ENCODE results near the gene CSF2.
"Not testable (repeated sequence)": the region's sequence is repeated elsewhere in the genome, so short reads cannot be mapped to it uniquely, and the experiment has no call there.

The CSF2 gene

DNA sequence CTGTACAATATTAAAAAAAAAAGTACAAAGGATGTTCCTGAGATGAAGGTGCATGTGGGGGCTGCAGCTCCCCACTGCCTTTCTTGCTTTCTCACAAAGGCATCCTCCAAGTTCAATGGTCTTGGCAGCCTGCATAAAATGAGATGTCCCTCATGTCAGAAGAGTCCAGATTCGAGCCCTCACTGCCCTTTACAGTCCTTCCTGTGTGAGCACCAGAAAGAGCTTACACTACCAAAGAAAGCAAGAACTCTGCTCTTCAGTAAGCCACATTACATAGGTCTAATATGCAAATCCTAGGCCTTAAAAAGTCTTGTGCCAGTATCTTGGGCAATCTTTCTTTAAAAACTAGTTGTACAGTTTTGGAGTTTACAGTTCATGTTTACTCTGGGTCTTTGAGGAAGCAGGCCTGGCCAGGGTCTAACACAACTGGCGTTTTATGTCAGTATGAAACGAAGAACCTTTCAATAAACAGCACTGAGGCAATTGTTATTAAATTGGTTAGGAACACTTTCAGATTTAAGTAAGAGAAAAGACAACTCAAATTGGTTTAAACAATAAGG, 36.0 kb downstream of the CSF2 start:
- no peak for TF ChIP-seq PAX5 (IDR thresholded peaks at IDR 0.05; ENCODE audit: insufficient read depth, low read length, severe bottlenecking)
- no peak for TF ChIP-seq POLR2AphosphoS5 (IDR thresholded peaks at IDR 0.05; ENCODE audit: low read depth, low read length)
- TF ChIP-seq POLR2A (IDR thresholded peaks at IDR 0.05; ENCODE audit: low read depth, low read length), result no peak
- TF ChIP-seq POU2F2 (IDR thresholded peaks at IDR 0.05; ENCODE audit: low read depth, low read length), result no peak
- TF ChIP-seq SPI1 (IDR thresholded peaks at IDR 0.05; ENCODE audit: low read depth, low read length), result no peak
- no peak for TF ChIP-seq TAF1 (IDR thresholded peaks at IDR 0.05; ENCODE audit: low read depth, low read length)
- no peak for FAIRE-seq
- DNase-seq (ENCODE audit: insufficient read length, low spot score), result no peak

- FAIRE-seq (no peak), DNase-seq (ENCODE audit: insufficient read length, low spot score) (no peak)
- TF ChIP-seq TAF1 (IDR thresholded peaks at IDR 0.05; ENCODE audit: low read depth, low read length) (no peak), POU2F2 (IDR thresholded peaks at IDR 0.05; ENCODE audit: low read depth, low read length) (no peak), POLR2A (IDR thresholded peaks at IDR 0.05; ENCODE audit: low read depth, low read length) (no peak), SPI1 (IDR thresholded peaks at IDR 0.05; ENCODE audit: low read depth, low read length) (no peak), PAX5 (IDR thresholded peaks at IDR 0.05; ENCODE audit: insufficient read depth, low read length, severe bottlenecking) (no peak), POLR2AphosphoS5 (IDR thresholded peaks at IDR 0.05; ENCODE audit: low read depth, low read length) (no peak)
Observed at GRCh38 chr5:132110195-132110594, 36.6 kb downstream of the CSF2 start.

GRCh38 chr5:132110930-132111329, 37.3 kb downstream of the CSF2 start:
- no peak for TF ChIP-seq TAF1 (IDR thresholded peaks at IDR 0.05; ENCODE audit: low read depth, low read length)
- TF ChIP-seq POLR2A (IDR thresholded peaks at IDR 0.05; ENCODE audit: low read depth, low read length), result no peak
- TF ChIP-seq POLR2AphosphoS5 (IDR thresholded peaks at IDR 0.05; ENCODE audit: low read depth, low read length), result no peak
- no peak for TF ChIP-seq POU2F2 (IDR thresholded peaks at IDR 0.05; ENCODE audit: low read depth, low read length)
- TF ChIP-seq SPI1 (IDR thresholded peaks at IDR 0.05; ENCODE audit: low read depth, low read length), result no peak
- FAIRE-seq (no peak), DNase-seq (ENCODE audit: insufficient read length, low spot score) (no peak)

- DNase-seq (ENCODE audit: insufficient read length, low spot score) (no peak), FAIRE-seq (no peak)
- TF ChIP-seq PAX5 (IDR thresholded peaks at IDR 0.05; ENCODE audit: insufficient read depth, low read length, severe bottlenecking) (no peak), POLR2A (IDR thresholded peaks at IDR 0.05; ENCODE audit: low read depth, low read length) (no peak), POU2F2 (IDR thresholded peaks at IDR 0.05; ENCODE audit: low read depth, low read length) (no peak), TAF1 (IDR thresholded peaks at IDR 0.05; ENCODE audit: low read depth, low read length) (no peak), POLR2AphosphoS5 (IDR thresholded peaks at IDR 0.05; ENCODE audit: low read depth, low read length) (no peak), SPI1 (IDR thresholded peaks at IDR 0.05; ENCODE audit: low read depth, low read length) (no peak)
Observed at GRCh38 chr5:132112111-132112510, 38.5 kb downstream of the CSF2 start.

DNA sequence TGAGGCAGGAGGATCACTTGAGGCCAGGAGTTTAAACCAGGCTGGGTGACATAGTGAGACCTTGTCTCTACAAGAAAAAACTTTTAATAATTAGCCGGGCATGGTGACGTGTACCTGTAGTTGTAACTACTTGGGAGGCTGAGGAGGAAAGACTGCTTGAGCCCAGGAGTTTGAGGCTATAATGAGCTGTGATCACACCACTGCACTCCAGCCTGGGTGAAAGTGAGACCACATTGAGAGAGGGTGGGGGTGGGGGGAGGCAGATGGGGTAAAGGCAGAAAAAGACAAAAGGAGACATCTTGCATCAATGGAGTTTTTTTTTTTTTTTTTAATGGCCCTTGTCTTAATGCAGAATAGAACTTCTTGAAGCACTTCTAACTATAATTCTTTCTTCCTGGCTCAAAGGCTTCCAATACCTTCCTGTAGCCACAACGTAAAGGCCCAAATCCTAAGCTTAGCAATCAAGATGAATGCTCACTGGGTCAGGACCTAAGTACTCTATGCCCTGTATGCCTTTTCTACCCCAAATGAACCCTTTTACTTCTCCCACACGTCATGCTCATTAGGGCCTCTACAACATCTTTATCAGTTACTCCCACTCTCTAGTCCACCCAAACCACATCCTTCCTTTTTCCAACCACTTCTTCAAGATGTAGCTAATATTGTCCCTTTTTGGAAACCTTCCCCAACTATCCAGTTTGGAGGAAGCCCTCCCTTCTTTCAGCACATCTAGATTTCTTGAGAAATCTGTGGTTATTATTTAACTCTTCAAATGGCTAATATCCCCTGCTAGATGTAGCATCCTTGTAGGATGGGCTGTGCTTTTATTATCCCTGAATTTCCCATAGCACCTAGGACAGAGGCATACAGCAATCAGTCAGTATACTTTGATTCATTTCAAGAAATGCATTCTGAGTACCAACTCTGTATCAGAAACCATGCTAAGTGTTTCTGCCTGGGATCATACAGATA, 40.8 kb downstream of the CSF2 start:
- DNase-seq (ENCODE audit: insufficient read length, low spot score) (no peak), FAIRE-seq (no peak)
- TF ChIP-seq POLR2AphosphoS5 (IDR thresholded peaks at IDR 0.05; ENCODE audit: low read depth, low read length), result no peak

- no peak for FAIRE-seq
- no peak for DNase-seq (ENCODE audit: insufficient read length, low spot score)
- TF ChIP-seq POLR2AphosphoS5 (IDR thresholded peaks at IDR 0.05; ENCODE audit: low read depth, low read length), result no peak
- TF ChIP-seq TAF1 (IDR thresholded peaks at IDR 0.05; ENCODE audit: low read depth, low read length), result no peak
- TF ChIP-seq POU2F2 (IDR thresholded peaks at IDR 0.05; ENCODE audit: low read depth, low read length), result no peak
- no peak for TF ChIP-seq POLR2A (IDR thresholded peaks at IDR 0.05; ENCODE audit: low read depth, low read length)
- no peak for TF ChIP-seq PAX5 (IDR thresholded peaks at IDR 0.05; ENCODE audit: insufficient read depth, low read length, severe bottlenecking)
- TF ChIP-seq SPI1 (IDR thresholded peaks at IDR 0.05; ENCODE audit: low read depth, low read length), result no peak
Observed at GRCh38 chr5:132115375-132115774, 41.8 kb downstream of the CSF2 start.

DNA sequence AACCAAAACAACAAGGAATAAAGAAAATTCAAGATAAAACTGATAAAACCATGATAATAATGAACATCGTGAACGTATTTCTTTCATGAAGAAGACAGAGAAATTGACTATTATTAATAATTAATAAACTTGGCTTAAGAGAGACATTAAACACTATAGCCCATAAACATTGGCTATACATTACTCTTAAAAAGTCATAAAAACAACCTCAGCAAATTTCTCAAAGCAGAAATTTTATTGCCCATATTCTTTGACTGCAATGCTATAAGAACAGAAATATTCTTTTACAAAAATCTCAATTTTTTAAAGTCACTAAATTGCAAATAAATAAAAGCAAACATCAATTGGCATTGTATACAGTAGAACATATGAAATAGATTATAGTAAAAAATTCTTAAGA, 42.5 kb downstream of the CSF2 start:
- TF ChIP-seq POLR2A (IDR thresholded peaks at IDR 0.05; ENCODE audit: low read depth, low read length) (no peak), SPI1 (IDR thresholded peaks at IDR 0.05; ENCODE audit: low read depth, low read length) (no peak), TAF1 (IDR thresholded peaks at IDR 0.05; ENCODE audit: low read depth, low read length) (no peak)
- DNase-seq (ENCODE audit: insufficient read length, low spot score), result no peak
- FAIRE-seq, result no peak

DNA sequence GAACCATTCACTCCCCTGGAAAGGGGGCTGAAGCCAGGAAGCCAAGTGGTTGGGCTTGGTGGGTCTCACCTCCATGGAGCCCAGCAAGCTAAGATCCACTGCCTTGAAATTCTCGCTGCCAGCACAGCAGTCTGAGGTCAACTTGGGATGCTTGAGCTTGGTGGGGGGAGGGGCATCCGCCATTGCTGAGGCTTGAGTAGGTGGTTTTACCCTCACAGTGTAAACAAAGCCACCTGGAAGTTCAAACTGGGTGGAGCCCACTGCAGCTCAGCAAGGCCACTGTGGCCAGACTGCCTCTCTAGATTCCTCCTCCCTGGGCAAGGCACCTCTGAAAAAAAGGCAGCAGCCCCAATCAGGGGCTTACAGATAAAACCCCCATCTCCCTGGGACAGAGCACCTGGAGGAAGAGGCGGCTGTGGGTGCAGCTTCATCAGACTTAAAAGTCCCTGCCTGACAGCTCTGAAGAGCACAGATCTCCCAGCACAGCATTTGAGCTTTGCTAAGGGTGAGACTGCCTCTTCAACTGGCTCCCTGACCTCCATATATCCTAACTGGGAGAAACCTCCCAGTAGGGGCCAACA, 43.4 kb downstream of the CSF2 start:
- FAIRE-seq; DNase-seq (ENCODE audit: insufficient read length, low spot score): not testable (repeated sequence)

- DNase-seq (ENCODE audit: insufficient read length, low spot score); FAIRE-seq: not testable (repeated sequence)
Observed at GRCh38 chr5:132120717-132121116, 47.1 kb downstream of the CSF2 start.

- not testable (repeated sequence) for FAIRE-seq; DNase-seq (ENCODE audit: insufficient read length, low spot score)
Observed at GRCh38 chr5:132122971-132123370, 49.4 kb downstream of the CSF2 start.

DNA sequence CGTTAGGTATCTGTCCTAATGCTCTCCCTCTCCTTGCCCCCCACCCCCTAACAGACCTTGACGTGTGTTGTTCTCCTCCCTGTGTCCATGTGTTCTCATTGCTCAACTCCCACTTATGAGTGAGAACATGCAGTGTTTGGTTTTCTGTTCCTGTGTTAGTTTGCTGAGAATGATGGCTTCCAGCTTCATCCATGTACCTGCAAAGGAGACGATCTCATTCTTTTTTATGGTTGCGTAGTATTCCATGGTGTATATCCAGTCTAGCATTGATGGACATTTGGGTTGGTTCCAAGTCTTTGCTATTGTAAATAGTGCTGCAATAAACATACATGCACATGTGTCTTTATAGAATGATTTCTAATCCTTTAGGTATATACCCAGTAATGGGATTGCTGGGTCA, 50.0 kb downstream of the CSF2 start:
- DNase-seq (ENCODE audit: insufficient read length, low spot score); FAIRE-seq: not testable (repeated sequence)

All from GM12891 (cell line).